ENCODE measurements around the gene BMF.

The BMF gene

DNA sequence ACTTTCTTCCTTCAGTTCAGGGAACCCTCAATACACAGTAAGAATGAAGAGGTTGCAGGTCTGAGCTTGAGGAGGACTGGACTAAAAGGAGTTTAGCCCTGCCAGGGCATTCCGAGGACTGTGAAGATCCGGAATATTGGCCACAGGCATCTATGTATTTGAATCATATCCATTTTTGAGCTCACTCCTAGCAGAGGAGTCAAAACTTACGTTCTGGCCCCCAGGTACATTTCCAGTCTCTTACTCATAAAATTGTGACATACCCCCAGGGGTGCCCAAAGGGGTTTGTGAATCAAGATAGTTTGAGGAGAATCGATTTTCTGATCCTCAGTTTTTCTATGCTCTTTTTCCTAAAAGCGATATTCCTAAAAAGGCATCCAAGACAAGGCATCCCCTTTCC lies 42.1 kb downstream of the BMF start:
- no peak for DNase-seq (ENCODE audit: low spot score)

GRCh38 chr15:40065166-40065565 lies 43.5 kb downstream of the BMF start:
- DNase-seq (ENCODE audit: low spot score): no peak

- no peak for DNase-seq (ENCODE audit: low spot score)
Measured at GRCh38 chr15:40064231-40064894, 44.3 kb downstream of the BMF start.

GRCh38 chr15:40063563-40064011 lies 45.1 kb downstream of the BMF start:
- no peak for DNase-seq (ENCODE audit: low spot score)

DNA sequence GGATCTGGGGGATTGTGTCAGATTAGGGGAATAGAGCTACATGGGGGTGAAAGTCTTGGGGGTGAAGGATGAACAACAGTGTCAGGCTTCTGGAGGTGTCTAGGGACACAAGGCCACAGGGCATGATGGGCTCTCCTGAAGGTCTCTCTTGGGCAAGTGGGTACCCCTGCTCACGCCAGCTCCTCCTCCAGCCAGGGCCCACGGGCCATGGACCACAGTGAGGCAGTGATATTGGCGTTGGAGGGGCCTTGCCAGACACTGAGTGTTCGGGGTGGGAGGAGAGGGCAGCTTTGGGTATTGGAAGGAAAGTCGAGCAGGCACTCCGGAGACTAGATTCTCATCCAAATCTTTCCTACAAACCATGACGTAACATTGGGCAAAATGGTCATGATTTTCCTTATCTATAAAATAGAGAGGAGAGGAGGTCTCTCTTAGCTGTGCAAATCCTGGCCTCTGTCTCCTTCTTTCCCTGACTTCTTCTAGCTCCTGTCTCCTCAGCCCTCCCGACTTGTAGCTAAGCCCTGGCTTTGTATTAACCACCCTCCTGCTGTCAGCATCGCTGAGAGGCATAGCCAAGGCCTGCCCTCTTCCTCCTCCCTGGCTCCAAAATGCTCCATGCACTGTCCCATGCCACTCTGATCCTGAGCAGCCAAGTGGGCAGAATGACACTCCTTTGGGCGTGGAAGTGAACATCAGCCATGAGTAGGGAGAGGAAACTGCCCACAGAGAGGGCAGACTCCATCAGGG lies 45.7 kb downstream of the BMF start:
- no peak for DNase-seq (ENCODE audit: low spot score)

GRCh38 chr15:40061212-40061901 lies 47.3 kb downstream of the BMF start:
- DNase-seq (ENCODE audit: low spot score): no peak

- DNase-seq (ENCODE audit: low spot score): no peak
Measured at GRCh38 chr15:40060236-40060961, 48.3 kb downstream of the BMF start.

GRCh38 chr15:40059821-40060220 lies 48.9 kb downstream of the BMF start:
- no peak for DNase-seq (ENCODE audit: low spot score)

DNA sequence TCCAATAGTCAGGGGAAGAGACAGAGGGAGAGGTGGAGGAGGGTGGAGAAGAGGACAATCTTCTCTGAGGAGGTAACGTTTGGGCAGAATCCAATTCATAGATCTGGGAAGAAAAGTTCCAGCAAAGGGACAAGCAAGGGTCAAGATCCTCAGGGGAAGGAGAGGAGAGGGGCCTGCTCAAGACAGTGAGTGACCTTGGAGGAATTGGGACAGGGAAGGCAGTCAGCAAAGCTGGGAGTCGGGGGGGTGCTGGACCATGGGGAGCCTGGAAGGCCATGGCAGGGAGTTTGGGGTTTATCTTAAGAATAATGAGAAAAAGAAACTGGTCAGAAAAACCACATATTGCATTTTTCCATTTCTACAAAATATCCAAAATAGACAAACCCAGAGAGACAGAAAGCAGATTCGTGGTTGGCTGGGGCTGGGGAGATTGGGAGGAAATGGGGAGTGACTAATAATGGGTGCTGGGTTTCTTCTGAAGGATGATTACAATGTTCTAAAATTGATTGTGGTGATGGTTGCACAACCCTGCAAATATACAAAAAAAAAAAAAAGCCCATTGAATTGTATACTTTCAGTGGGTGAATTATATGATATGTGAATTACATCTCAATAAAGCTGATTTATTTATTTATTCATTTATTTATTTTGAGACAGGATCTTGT lies 50.1 kb downstream of the BMF start:
- DNase-seq (ENCODE audit: low spot score): no peak

DNA sequence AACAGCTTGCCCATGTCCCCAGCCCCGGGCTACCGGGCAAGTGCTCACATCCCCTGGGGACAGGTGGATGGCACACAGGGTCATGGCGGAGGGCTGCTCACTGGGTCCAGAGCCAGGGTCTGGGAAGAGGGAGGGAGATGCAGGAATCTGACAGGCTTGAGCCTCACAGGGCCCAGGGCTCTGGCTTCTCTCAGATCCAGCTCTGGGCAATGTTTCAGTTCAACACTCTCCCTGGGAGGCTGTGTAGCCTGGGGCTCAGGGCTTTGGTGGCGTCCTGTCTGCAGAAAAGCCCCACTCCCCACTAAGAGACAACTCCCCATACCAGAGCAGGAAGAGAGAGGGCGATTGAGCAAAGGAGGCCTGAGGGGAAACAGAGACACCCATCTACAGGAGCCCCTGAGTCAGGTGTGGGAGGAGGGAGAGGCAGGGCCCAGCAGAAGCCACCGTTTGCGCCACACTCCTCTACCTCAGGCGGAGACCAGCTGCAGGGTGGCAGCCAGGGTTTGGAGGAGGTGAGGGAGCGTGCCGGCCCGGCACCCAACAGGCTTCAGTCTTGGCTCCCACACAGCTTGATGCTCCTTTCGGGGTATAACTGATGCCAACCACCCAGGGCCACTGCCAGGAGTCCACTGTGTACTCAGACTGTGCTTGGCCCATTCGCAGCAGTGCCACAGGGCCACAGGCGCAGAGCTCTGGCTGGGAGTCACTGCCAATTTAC lies 52.9 kb downstream of the BMF start:
- no peak for DNase-seq (ENCODE audit: low spot score)

DNA sequence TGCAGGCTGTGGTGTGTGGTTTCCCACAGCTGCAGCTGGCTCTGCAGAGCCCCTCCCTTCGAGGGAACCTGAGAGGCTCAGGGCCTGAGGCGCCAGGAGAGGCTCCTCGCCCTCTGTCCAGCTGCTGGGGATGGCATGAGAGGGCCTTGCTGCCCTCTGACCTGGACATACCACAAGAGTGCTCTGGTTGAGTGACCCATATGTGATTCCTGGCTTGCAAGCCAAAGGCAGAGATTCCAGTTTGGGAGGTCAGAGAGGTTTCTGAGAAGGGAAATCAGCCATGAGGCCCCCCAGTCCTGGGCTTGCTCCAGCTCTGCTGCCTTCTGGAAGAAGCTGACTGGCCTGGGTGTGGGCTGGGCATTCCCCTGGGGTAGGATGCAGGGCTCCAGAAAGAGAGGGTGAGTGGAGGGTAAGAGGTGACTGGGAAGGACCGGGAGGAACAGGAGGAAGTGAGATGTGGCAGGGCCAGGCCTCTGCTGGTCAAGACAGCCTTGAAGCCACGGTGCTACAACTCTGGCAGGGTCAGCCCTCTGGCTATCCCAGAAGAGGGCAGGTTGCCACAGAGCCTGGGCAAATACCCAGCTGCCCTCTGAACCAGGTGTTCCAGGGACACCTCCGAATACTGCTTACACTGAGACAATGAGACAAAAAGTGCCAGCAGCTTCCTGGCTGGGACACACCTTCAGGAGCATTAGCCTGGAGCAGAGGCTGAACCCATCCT lies 53.7 kb downstream of the BMF start:
- peak; percentile 44 for DNase-seq (ENCODE audit: low spot score)

DNA sequence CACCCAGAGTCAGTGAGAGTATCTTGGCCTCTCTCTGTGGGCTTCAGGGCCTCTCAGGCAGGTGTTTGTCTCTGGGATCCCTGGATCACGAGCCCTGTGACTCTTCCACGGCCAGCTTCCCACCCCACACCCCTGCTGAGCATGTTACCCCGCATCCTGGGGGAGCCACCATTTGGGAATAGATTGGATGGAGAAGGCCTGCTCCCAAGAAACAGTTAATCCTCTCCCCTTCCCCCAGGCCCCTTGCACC lies 54.1 kb downstream of the BMF start:
- DNase-seq (ENCODE audit: low spot score): no peak

DNA sequence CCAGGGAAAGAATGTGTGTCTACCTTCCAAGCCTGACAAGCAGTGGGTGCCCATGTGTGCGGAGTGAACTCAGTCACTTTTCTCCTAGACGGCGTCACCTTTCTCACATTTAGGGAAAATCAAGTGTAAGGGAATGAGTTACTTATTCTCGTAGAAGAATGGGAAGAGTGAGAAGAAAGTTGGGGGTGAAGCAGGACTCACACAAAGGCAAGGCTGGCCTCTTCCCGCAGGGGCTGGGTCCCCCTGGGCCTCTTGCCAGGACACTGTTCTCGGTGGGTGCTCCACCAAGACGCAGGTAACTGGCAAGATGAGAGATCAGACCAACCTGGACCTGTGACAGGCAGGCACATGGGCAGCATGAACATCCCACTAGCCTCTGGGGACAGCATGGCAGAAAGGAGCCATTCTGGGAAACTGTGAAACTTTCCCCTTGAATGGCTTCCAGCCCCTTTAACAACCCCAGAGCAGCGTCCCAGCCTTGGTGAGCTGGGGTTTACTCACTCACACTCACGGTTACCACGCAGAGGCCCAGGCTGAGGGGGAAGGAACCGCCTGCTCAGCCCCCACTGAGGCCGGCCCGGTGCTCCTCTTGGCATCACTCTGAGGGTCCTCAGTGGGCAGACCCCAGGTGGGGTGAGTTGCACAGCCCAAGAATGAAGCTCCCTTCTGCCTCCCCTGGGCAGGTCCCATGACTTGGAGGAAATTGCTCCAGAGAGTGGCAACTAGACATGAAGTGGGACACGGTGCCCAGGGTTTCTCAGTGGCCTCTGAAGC lies 54.7 kb downstream of the BMF start:
- no peak for DNase-seq (ENCODE audit: low spot score)

DNA sequence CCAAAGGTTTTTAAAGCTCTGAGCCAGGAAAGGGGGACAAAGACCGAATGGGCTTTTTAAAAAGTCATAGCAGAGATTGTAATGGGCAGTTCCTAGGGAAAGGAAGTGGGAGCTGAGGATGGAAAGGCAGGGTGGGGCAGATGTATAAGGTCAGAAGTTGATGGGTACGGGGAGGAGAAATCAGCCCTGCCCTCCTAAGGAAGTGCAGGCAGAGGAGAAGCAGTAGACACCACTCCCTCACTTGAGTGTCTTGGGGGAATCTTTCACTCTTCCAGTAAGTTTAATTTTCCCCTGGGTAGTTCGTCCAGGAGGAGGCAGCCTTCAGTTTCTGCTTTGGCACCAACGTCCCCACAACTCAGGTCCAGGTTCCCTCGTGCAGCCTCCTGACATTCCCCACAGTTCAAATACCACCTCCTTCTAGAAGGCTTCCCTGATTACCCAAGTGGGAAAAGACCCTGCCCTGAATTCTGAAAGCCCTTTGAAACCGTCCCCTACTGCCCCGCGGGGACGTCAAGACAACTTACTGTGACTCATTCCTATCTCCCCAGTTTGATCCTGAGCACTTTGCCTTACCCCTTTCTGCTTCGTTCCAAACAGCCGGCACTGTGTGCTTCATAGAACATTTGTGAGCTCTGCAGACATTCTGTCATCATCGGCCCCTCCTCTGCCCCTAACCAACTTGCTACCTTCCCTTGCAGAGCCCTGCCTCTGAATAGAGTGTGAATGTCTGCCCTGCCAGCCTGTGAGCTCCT lies 55.4 kb downstream of the BMF start:
- DNase-seq (ENCODE audit: low spot score): no peak

DNA sequence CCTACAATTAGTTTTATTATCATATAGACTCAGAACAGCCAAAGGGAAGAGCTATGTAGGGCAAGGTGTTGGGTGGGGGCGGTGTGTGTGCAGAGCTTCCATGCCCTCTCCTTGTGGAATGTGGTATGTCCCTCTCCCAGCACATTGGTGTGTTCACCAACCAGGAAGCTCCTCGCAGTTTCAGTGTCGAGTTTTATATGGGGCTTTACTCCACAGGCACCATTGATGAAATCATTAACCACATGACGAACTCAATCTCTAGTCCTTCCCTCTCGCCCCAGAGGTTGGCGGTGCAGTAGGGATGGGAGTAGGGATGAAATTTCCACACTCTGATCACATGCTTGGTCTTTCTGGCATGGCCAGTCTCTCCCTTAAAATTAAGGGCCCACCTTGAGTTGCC lies 56.1 kb downstream of the BMF start:
- no peak for DNase-seq (ENCODE audit: low spot score)

- no peak for DNase-seq (ENCODE audit: low spot score)
Measured at GRCh38 chr15:40051616-40052415, 56.9 kb downstream of the BMF start.

GRCh38 chr15:40050788-40051470 lies 57.8 kb downstream of the BMF start:
- DNase-seq (ENCODE audit: low spot score): peak; percentile 61
